ENCODE data around the gene R3HDM2. TPM values are rescaled to one million over a fixed set of nuclear protein-coding genes. Genes with fewer than 3 reads are reported as not detected.

R3HDM2 gene
- total and polyA plus RNA-seq, 4 donors: 18.1 to 60.7 (median 30.6) TPM

DNA sequence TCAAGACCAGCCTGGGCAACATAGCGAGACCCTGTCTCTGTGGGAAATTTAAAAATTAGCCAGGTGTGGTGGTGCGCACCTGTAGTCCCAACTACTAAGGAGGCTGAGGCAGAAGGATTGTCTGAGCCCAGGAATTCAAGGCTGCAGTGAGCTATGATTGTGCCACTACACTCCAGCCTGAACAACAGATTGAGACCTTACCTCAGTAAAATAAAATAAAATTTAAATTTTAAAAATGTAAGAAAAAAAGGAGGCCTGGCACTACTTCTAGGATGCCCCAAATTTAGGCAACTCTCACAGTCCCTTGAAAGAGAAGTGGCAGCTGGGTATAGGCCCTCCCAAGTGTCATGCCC lies 23.3 kb upstream of the R3HDM2 start:
- TF ChIP-seq, protein P1, sequence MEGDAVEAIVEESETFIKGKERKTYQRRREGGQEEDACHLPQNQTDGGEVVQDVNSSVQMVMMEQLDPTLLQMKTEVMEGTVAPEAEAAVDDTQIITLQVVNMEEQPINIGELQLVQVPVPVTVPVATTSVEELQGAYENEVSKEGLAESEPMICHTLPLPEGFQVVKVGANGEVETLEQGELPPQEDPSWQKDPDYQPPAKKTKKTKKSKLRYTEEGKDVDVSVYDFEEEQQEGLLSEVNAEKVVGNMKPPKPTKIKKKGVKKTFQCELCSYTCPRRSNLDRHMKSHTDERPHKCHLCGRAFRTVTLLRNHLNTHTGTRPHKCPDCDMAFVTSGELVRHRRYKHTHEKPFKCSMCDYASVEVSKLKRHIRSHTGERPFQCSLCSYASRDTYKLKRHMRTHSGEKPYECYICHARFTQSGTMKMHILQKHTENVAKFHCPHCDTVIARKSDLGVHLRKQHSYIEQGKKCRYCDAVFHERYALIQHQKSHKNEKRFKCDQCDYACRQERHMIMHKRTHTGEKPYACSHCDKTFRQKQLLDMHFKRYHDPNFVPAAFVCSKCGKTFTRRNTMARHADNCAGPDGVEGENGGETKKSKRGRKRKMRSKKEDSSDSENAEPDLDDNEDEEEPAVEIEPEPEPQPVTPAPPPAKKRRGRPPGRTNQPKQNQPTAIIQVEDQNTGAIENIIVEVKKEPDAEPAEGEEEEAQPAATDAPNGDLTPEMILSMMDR (IDR thresholded peaks at IDR 0.05; ENCODE audit: control extremely low read depth, extremely low read depth): no peak
- no peak overlapping the region for H3K27ac ChIP-seq (ENCODE audit: low read depth in 1 of 2, low read length in 1 of 2)
- H3K9ac ChIP-seq (ENCODE audit: insufficient read depth in 1 of 2, low read length in 2 of 2): no peak overlapping the region
- ATAC-seq (ENCODE audit: insufficient read depth, low FRiP score) (no peak), DNase-seq (no peak)
- peaks cover 0 to 7% (median 0%) of the 10 kb centered on the region in 5 donors for H3K4me1 ChIP-seq (ENCODE audit: control insufficient read depth in 5 of 5, insufficient read depth in 5 of 5, low read length in 5 of 5)
- no peaks in the 10 kb centered on the region for H3K27me3 ChIP-seq (ENCODE audit: control insufficient read depth in 3 of 3, insufficient read depth in 3 of 3, low read length in 2 of 3)
- no peaks in the 10 kb centered on the region for H3K9me3 ChIP-seq (ENCODE audit: control insufficient read depth in 4 of 4, insufficient read depth in 3 of 4, low read length in 3 of 4)
- H3K36me3 ChIP-seq (ENCODE audit: control insufficient read depth in 4 of 4, insufficient read depth in 4 of 4, low read length in 4 of 4): no peaks in the 10 kb centered on the region
- WGBS, 2 donors: 97% methylated on average over 2 of the region's 2 CpGs
- H3K4me3 ChIP-seq: no peak overlapping the region

DNA sequence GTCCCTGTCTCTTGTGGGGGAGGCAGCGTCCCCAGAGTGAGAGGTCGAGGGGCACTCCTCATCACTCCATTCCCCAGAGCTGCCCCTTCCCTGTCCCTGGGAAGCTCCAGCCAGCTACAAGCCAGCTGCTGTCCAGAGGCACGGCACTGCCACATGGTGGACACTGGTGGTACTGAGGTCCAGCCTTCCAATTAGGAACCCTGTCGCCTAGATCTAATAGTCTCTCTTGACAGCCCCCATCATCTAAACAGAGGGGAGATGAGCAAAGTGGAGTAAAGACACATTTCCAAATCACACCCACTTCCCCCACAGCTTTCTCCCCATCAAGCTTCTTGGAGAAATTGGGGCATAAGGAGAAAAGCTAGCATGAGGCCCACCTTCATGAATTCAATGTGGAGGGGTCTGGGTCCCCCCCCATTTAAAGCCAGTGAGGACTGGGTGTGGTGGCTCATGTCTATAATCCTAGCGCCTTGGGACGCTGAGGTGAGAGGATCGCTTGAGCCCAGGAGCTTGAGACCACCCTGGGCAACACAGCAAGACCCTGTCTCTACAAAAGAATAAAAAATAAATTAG lies 22.2 kb upstream of the R3HDM2 start:
- Histone ChIP-seq H3K9ac (ENCODE audit: insufficient read depth in 1 of 2, low read length in 2 of 2) (no peak overlapping the region), H3K9me3 (ENCODE audit: control insufficient read depth in 4 of 4, insufficient read depth in 3 of 4, low read length in 3 of 4) (no peaks in the 10 kb centered on the region), H3K27ac (ENCODE audit: low read depth in 1 of 2, low read length in 1 of 2) (peak overlapping the region in 1 of 2 donors; percentile 92), H3K36me3 (ENCODE audit: control insufficient read depth in 4 of 4, insufficient read depth in 4 of 4, low read length in 4 of 4) (no peaks in the 10 kb centered on the region), H3K4me3 (no peak overlapping the region), H3K4me1 (ENCODE audit: control insufficient read depth in 5 of 5, insufficient read depth in 5 of 5, low read length in 5 of 5) (no peaks in the 10 kb centered on the region), H3K27me3 (ENCODE audit: control insufficient read depth in 3 of 3, insufficient read depth in 3 of 3, low read length in 2 of 3) (no peaks in the 10 kb centered on the region)
- TF ChIP-seq, protein P1 (IDR thresholded peaks at IDR 0.05; ENCODE audit: control extremely low read depth, extremely low read depth): peak; percentile 70
- 26 to 31% methylated on average over 7 of the region's 7 CpGs for WGBS, 2 donors
- DNase-seq (peak; percentile 80 to 82 (median 81)), ATAC-seq (ENCODE audit: insufficient read depth, low FRiP score) (peak; percentile 65)

DNA sequence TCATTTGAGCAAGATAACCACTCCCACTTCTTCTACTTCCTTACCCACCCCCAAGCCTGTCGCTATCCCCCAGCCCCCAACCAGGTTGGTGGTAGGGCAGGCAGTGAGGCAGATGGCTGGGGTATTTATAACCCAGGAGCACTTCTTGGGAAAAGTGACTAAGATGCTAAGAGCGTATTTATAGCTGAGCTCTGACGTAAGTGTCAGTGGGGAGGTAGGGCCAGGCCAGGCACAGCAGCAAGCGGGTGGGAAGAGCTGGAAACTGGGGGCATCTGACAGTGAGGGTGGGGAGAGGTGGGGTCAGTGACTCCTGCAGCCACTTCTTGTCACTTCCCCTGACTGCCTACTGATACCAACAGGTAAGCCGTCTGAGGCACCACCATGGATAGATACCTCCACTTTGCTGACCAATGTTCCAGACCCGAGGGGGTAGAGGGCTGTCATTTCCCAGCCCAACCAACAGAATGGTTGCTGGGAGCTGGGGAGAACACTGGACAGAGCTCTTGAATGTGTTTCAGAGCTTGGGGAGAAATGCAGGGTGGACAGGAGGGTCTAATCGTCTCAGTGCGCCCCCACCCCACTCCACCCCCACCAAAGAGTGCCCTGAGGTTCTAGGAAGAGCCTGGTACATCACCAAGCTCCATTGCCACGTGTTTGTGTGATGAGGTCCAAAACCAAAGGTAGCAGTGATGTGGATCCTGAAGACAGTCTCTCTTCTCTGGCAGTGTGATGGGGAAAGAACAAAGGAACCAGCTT lies 21.5 kb upstream of the R3HDM2 start:
- whole genome bisulfite sequencing, 2 donors: 27 to 41% methylated on average over 9 of the region's 9 CpGs

More for the DNA sequence above, 21.5 kb upstream of the R3HDM2 start:
- DNase-seq: peak in 1 of 3 donors; percentile 47
- no peaks in the 10 kb centered on the region for H3K9me3 ChIP-seq (ENCODE audit: control insufficient read depth in 4 of 4, insufficient read depth in 3 of 4, low read length in 3 of 4)
- H3K4me1 ChIP-seq (ENCODE audit: control insufficient read depth in 5 of 5, insufficient read depth in 5 of 5, low read length in 5 of 5): no peaks in the 10 kb centered on the region
- no peak overlapping the region for H3K4me3 ChIP-seq
- ATAC-seq (ENCODE audit: insufficient read depth, low FRiP score): no peak
- H3K27me3 ChIP-seq (ENCODE audit: control insufficient read depth in 3 of 3, insufficient read depth in 3 of 3, low read length in 2 of 3): no peaks in the 10 kb centered on the region
- peak overlapping the region in 1 of 2 donors; percentile 92 for H3K27ac ChIP-seq (ENCODE audit: low read depth in 1 of 2, low read length in 1 of 2)
- H3K9ac ChIP-seq (ENCODE audit: insufficient read depth in 1 of 2, low read length in 2 of 2): no peak overlapping the region
- H3K36me3 ChIP-seq (ENCODE audit: control insufficient read depth in 4 of 4, insufficient read depth in 4 of 4, low read length in 4 of 4): no peaks in the 10 kb centered on the region
- TF ChIP-seq, protein P1 (IDR thresholded peaks at IDR 0.05; ENCODE audit: control extremely low read depth, extremely low read depth): no peak

Measured in lung (tissue), 12 donors.